NT2/D1 (cell line): ENCODE results near the gene API5.

Experiments
- DNase-seq: peaks from one replicate; pipeline ENCODE4 v3.0.0-alpha.2; 2011; ENCODE audit warnings: low read depth, low spot score
- H3K27me3 ChIP-seq: 2 replicates; pipeline ENCODE4 v1.6.0; 2011; ENCODE audit warnings: mild to moderate bottlenecking; ENCODE audit not compliant: insufficient read length, insufficient read depth
- H3K36me3 ChIP-seq: 2 replicates; pipeline ENCODE4 v1.6.1; 2011; ENCODE audit warnings: mild to moderate bottlenecking, low read length, mixed read lengths; ENCODE audit not compliant: insufficient read depth, insufficient read length
- H3K4me1 ChIP-seq: 2 replicates; pipeline ENCODE4 v1.5.1; 2011; ENCODE audit not compliant: insufficient read depth, insufficient read length
- H3K4me3 ChIP-seq: 2 replicates; pipeline ENCODE4 v1.5.1; 2011; ENCODE audit warnings: low read depth; ENCODE audit not compliant: insufficient read length
- H3K9ac ChIP-seq: 2 replicates; pipeline ENCODE4 v1.6.0; 2011; ENCODE audit warnings: low read depth; ENCODE audit not compliant: insufficient read length
- H3K9me3 ChIP-seq: 2 replicates; pipeline ENCODE4 v1.5.1; 2011; ENCODE audit warnings: mild to moderate bottlenecking, low read length; ENCODE audit not compliant: insufficient read depth
- SUZ12 ChIP-seq: IDR thresholded peaks from 2 replicates; pipeline ENCODE4 v1.6.1; 2011; ENCODE audit not compliant: insufficient read length, insufficient read depth; ENCODE audit errors: extremely low read depth
- YY1 ChIP-seq: IDR thresholded peaks from 2 replicates; pipeline ENCODE4 v1.6.1; 2011; ENCODE audit not compliant: insufficient read length, insufficient read depth
- ZNF274 ChIP-seq: IDR thresholded peaks from 2 replicates; pipeline ENCODE4 v1.6.1; 2011; ENCODE audit warnings: mild to moderate bottlenecking, low read depth, low read length

API5 gene

DNA sequence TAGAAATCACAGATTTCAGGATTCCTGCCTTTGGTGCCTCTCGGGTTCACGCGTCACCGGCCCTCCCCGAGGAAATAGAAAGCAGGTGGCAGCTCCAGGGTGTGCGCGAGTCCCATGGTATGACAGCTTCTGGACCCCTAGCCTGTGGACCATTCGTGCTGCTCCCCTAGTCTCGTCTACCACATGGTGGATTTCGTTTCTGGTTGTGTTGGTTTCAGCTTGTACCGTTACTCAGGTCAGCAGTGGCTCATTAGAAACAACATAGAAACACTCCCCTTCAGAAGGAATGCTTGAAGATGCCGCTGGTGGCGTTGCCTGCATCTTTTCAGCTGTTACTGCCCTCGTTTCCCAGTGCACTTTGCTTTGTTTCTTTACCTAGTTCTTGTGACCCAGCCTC is 47.6 kb downstream of the API5 start:
- peak overlapping the region; percentile 100 for H3K9ac ChIP-seq
- peaks cover 21% of the 10 kb centered on the region for H3K36me3 ChIP-seq
- no peaks in the 10 kb centered on the region for H3K9me3 ChIP-seq
- peak overlapping the region; percentile 95 for H3K4me3 ChIP-seq
- peak; percentile 22 for DNase-seq
- H3K27me3 ChIP-seq = no peaks in the 10 kb centered on the region
- H3K4me1 ChIP-seq = peaks cover 2% of the 10 kb centered on the region
- TF ChIP-seq YY1 (no peak), SUZ12 (no peak), ZNF274 (no peak)

DNA sequence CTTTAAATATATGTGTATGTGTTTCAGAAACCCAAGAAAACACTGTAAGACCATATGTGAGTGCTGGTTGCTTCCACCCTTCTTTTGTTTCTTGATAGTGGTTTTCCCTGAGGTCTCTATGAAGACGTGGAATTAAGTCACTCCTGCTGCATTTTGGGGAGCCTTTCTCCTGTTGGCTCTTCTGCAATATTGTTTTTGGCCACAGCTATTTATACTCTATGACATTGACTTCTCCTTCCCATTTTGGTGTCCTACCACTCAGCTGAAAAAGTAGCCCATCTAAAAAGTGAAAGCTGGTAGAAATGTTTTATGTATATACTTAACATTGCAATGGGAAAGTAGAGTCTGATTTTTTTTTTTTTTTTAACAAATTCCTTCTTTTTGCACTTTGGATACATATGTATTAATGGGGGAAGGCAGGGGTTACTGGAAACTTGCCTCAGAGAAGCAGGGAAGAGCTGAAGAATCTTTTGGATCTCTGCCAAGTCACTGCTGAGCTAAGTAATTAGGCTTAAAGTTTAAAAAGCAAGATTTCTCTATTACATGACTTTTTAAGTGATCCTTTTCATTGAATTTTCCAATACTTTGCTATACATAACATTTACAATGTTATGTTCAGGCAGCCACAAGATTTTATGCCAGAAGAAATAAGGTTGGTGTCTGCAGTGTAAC is 48.7 kb downstream of the API5 start:
- DNase-seq = no peak
- H3K9ac ChIP-seq = peak overlapping the region; percentile 4

DNA sequence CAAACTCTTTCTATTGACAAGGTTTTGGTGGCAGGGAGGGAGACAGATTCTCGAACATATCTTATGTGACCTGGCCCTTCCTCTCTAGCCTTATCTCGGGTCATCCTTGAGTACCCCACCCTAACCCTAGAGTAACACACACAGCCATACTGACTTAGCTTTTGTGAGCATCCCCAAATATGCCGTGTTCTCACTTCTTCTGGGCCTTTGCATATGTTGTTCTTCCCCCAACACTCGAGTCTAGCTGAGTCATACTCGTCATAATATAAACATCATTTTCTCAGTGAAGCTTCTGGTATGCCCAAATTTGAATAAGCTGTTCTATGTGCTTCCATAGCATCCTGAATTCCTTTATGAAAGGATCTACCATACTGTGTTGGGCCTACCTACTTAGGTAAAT is 54.9 kb downstream of the API5 start:
- Histone ChIP-seq H3K9ac (no peak overlapping the region), H3K27me3 (no peaks in the 10 kb centered on the region), H3K4me3 (no peak overlapping the region), H3K36me3 (peaks cover 44% of the 10 kb centered on the region), H3K9me3 (no peaks in the 10 kb centered on the region), H3K4me1 (no peaks in the 10 kb centered on the region)
- TF ChIP-seq SUZ12 = no peak
- no peak for TF ChIP-seq YY1
- TF ChIP-seq ZNF274 = no peak
- DNase-seq = no peak

More for the DNA sequence above, 48.7 kb downstream of the API5 start:
- H3K27me3 ChIP-seq = no peaks in the 10 kb centered on the region
- H3K9me3 ChIP-seq = no peaks in the 10 kb centered on the region
- H3K36me3 ChIP-seq = peaks cover 27% of the 10 kb centered on the region
- peaks cover 2% of the 10 kb centered on the region for H3K4me1 ChIP-seq
- TF ChIP-seq ZNF274 (no peak), YY1 (no peak), SUZ12 (no peak)
- H3K4me3 ChIP-seq = peak overlapping the region; percentile 95

DNA sequence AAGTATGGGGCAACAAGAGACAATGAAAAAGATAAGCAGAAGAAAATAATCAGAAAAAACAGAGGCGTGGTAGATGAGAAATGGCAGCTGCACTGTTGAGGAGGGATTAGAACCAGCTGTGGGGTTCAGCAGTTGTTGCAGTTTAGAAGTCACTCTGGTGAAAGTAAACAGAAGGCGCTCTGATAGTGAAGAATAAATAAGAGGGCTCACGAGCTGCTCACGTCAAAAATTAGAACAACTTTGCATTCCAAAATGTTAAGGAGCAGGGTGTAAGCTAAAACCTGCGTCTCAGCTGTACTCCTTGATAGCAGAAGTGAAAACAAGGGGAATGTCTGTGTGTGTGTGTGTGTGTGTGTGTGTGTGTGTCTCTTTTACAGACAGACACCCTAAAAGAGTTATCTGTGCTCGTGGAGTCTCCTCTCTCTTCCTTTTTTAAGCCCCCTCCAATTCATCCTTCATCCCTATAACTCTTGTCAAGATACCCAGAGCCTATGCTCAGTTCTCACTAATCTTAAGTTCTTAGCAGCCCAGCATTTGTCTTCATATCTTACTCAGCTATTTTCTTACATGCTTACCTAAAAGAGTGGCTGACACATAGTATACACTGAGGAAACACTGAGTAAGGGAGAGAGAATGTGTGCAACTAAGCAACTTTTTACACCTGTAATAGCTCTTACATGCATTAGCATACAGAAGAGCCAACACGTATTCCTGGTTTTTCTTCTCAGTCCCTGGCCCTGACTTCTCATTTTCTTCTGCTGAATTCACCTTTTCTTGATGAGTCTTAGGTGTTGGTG is 55.8 kb downstream of the API5 start:
- DNase-seq = no peak
- no peak overlapping the region for H3K9ac ChIP-seq
- H3K27me3 ChIP-seq = no peaks in the 10 kb centered on the region
- TF ChIP-seq SUZ12 (no peak), YY1 (no peak), ZNF274 (no peak)
- H3K4me3 ChIP-seq = no peak overlapping the region
- peaks cover 41% of the 10 kb centered on the region for H3K36me3 ChIP-seq
- H3K4me1 ChIP-seq = no peaks in the 10 kb centered on the region
- no peaks in the 10 kb centered on the region for H3K9me3 ChIP-seq

DNA sequence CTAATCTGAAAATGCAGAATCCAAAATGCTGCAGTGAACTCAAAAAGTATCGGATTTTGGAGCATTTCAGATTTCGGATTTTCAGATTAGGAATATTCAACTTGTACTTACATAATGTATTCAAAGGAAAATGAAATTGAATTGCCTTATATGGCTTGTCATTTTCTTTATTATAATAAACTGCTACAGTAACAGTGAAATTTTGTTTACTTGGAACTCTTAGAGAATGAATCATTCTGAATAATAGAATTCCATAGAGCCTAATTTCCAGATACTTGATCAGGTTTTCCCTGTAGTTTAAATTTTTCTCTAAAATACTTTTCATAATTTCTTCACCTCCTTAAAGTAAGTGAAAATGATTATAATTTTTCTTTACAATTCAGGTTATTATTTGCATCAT is 64.3 kb downstream of the API5 start:
- Histone ChIP-seq H3K9ac (no peak overlapping the region), H3K9me3 (no peaks in the 10 kb centered on the region), H3K4me3 (no peak overlapping the region), H3K4me1 (no peaks in the 10 kb centered on the region), H3K27me3 (no peaks in the 10 kb centered on the region), H3K36me3 (peaks cover 28% of the 10 kb centered on the region)
- TF ChIP-seq SUZ12 (no peak), ZNF274 (no peak), YY1 (no peak)
- DNase-seq = no peak

DNA sequence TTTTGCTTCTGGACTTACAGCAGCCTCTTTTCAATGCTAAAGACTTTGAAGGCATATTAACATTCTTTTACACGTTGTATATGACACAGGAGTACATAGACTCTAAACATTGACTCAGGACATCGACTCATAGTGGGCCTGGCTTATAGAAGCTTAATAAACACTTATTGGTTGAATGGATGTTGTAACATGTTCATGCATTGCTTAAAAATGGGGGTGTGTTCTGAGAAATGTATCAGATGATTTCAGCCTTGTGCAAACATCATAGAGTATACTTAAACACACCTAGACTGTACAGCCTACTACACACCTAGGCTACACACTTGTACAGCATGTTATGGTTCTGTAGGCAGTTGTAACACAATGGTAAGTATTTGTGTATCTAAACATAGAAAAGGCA is 64.8 kb downstream of the API5 start:
- no peak overlapping the region for H3K4me3 ChIP-seq
- no peak overlapping the region for H3K9ac ChIP-seq
- TF ChIP-seq SUZ12 (no peak), YY1 (no peak), ZNF274 (no peak)
- H3K36me3 ChIP-seq = peaks cover 28% of the 10 kb centered on the region
- no peak for DNase-seq
- H3K4me1 ChIP-seq = no peaks in the 10 kb centered on the region
- H3K27me3 ChIP-seq = no peaks in the 10 kb centered on the region
- H3K9me3 ChIP-seq = no peaks in the 10 kb centered on the region

DNA sequence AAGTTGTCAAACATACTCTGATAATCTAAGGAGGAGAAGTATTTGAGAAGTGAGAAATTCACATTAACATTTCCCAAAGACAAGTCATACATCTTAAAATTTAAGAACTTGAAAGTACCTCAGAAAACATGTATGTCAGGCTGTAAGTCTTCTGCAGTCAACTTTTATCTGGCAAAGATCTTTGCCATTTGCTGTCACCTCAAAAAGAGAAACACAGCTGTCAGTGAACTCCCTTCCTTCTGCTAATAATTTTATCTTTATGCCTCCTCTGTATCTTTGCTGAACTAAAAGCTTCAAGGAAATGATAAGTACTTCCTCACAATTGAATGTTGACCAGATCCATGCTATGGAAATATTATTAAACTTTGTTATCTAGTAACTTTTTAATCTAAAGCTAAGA is 65.6 kb downstream of the API5 start:
- Histone ChIP-seq H3K27me3 (no peaks in the 10 kb centered on the region), H3K9ac (no peak overlapping the region), H3K4me1 (no peaks in the 10 kb centered on the region), H3K4me3 (no peak overlapping the region), H3K36me3 (peaks cover 28% of the 10 kb centered on the region), H3K9me3 (no peaks in the 10 kb centered on the region)
- no peak for TF ChIP-seq ZNF274
- TF ChIP-seq SUZ12 = no peak
- TF ChIP-seq YY1 = no peak
- no peak for DNase-seq

DNA sequence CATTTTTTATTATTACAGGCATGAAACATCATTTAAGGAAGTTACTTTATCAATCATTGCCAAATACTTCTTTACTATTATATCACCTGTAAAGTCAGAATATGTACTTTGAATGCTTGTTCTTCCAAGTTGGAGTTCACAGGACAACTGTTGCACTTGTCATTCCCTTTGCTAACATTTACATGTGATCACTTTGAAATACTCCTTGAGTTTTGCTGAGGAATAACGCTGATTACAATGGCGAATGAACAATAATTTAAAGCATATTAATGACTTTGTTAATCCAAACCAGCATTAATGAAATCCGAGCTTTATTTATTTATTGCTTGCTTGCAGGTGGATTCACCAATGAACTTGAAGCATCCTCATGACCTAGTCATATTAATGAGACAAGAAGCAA is 67.1 kb downstream of the API5 start:
- no peaks in the 10 kb centered on the region for H3K4me1 ChIP-seq
- H3K36me3 ChIP-seq = peaks cover 33% of the 10 kb centered on the region
- no peak overlapping the region for H3K4me3 ChIP-seq
- no peaks in the 10 kb centered on the region for H3K27me3 ChIP-seq
- H3K9me3 ChIP-seq = no peaks in the 10 kb centered on the region
- no peak for DNase-seq
- no peak for TF ChIP-seq ZNF274
- no peak for TF ChIP-seq SUZ12
- TF ChIP-seq YY1 = no peak
- H3K9ac ChIP-seq = no peak overlapping the region
